ENCODE data around the gene KCNJ6. TPM values are rescaled to one million over a fixed set of nuclear protein-coding genes. Genes with fewer than 3 reads are reported as not detected.

The KCNJ6 gene
- total RNA-seq, 1 donor: 0.36 TPM

GRCh38 chr21:37601915-37602314, 314.3 kb downstream of the KCNJ6 start:
- no peaks in the 10 kb centered on the region for H3K36me3 ChIP-seq (ENCODE audit: insufficient read depth, low read length)
- DNase-seq (ENCODE audit: insufficient read length, low spot score, missing footprints): no peak
- H3K4me3 ChIP-seq (ENCODE audit: insufficient read depth, low read length): no peak overlapping the region
- no peak for TF ChIP-seq CTCF (IDR thresholded peaks at IDR 0.05; ENCODE audit: extremely low read depth, low read depth, low read length)
- H2AFZ ChIP-seq (ENCODE audit: low read length): no peak overlapping the region
- no peaks in the 10 kb centered on the region for H3K4me1 ChIP-seq (ENCODE audit: insufficient read depth, low read length)
- H4K20me1 ChIP-seq (ENCODE audit: insufficient read depth, low read length): no peaks in the 10 kb centered on the region
- no peak overlapping the region for H3K27ac ChIP-seq (ENCODE audit: low read depth, low read length)
- H3K27me3 ChIP-seq (ENCODE audit: insufficient read depth, low read length): peaks cover 25% of the 10 kb centered on the region
- no peak overlapping the region for H3K4me2 ChIP-seq (ENCODE audit: insufficient read depth, low read length)
- no peaks in the 10 kb centered on the region for H3K79me2 ChIP-seq (ENCODE audit: insufficient read depth, low read length)
- H3K9me3 ChIP-seq (ENCODE audit: low read depth, low read length): no peaks in the 10 kb centered on the region

GRCh38 chr21:37601027-37601426, 315.2 kb downstream of the KCNJ6 start:
- DNase-seq (ENCODE audit: insufficient read length, low spot score, missing footprints): no peak
- Histone ChIP-seq H3K27ac (ENCODE audit: low read depth, low read length) (no peak overlapping the region), H3K36me3 (ENCODE audit: insufficient read depth, low read length) (no peaks in the 10 kb centered on the region), H3K27me3 (ENCODE audit: insufficient read depth, low read length) (peaks cover 20% of the 10 kb centered on the region), H3K4me2 (ENCODE audit: insufficient read depth, low read length) (no peak overlapping the region), H4K20me1 (ENCODE audit: insufficient read depth, low read length) (no peaks in the 10 kb centered on the region), H3K4me1 (ENCODE audit: insufficient read depth, low read length) (no peaks in the 10 kb centered on the region), H3K79me2 (ENCODE audit: insufficient read depth, low read length) (no peaks in the 10 kb centered on the region), H2AFZ (ENCODE audit: low read length) (no peak overlapping the region), H3K9me3 (ENCODE audit: low read depth, low read length) (no peaks in the 10 kb centered on the region), H3K4me3 (ENCODE audit: insufficient read depth, low read length) (no peak overlapping the region)
- no peak for TF ChIP-seq CTCF (IDR thresholded peaks at IDR 0.05; ENCODE audit: extremely low read depth, low read depth, low read length)

- H4K20me1 ChIP-seq (ENCODE audit: insufficient read depth, low read length): no peaks in the 10 kb centered on the region
These were observed 320.3 kb downstream of the KCNJ6 start for GRCh38 chr21:37595944-37596343.

DNA sequence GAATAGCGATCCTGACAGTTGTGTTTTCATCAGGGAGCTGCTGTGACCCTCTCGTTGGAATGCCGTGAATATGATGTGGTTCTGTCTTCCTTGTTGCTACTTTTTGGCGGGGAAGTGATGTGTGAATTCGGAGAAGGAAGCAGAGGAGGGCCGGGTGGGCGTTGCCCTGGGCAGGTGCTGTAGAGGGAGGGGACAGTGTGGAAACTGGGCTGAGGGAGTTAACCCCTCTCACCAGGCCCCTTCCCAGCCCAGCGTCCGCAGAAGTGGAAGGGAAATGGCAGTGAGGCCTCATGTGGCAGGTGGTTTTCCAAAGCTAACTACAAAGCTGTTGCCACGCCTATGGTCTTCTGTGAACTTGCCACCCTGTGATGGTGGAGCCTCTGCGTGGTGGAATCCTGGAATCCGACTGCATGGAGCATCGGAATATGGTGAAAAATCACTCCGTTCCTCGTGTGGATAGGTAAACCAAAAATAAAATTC, 321.7 kb downstream of the KCNJ6 start:
- no peak overlapping the region for H2AFZ ChIP-seq (ENCODE audit: low read length)
- no peak for DNase-seq (ENCODE audit: insufficient read length, low spot score, missing footprints)
- H3K4me2 ChIP-seq (ENCODE audit: insufficient read depth, low read length): no peak overlapping the region
- H3K27ac ChIP-seq (ENCODE audit: low read depth, low read length): no peak overlapping the region
- H3K79me2 ChIP-seq (ENCODE audit: insufficient read depth, low read length): no peaks in the 10 kb centered on the region
- H3K9me3 ChIP-seq (ENCODE audit: low read depth, low read length): no peaks in the 10 kb centered on the region
- TF ChIP-seq CTCF (IDR thresholded peaks at IDR 0.05; ENCODE audit: extremely low read depth, low read depth, low read length): no peak
- H3K4me1 ChIP-seq (ENCODE audit: insufficient read depth, low read length): no peaks in the 10 kb centered on the region
- no peaks in the 10 kb centered on the region for H3K36me3 ChIP-seq (ENCODE audit: insufficient read depth, low read length)
- H3K27me3 ChIP-seq (ENCODE audit: insufficient read depth, low read length): peaks cover 14% of the 10 kb centered on the region
- H3K4me3 ChIP-seq (ENCODE audit: insufficient read depth, low read length): no peak overlapping the region
- no peaks in the 10 kb centered on the region for H4K20me1 ChIP-seq (ENCODE audit: insufficient read depth, low read length)

More at GRCh38 chr21:37595944-37596343, 320.3 kb downstream of the KCNJ6 start:
- no peak overlapping the region for H3K4me2 ChIP-seq (ENCODE audit: insufficient read depth, low read length)
- H3K36me3 ChIP-seq (ENCODE audit: insufficient read depth, low read length): no peaks in the 10 kb centered on the region
- H3K4me3 ChIP-seq (ENCODE audit: insufficient read depth, low read length): no peak overlapping the region
- no peak overlapping the region for H3K27ac ChIP-seq (ENCODE audit: low read depth, low read length)
- TF ChIP-seq CTCF (IDR thresholded peaks at IDR 0.05; ENCODE audit: extremely low read depth, low read depth, low read length): no peak
- no peak overlapping the region for H2AFZ ChIP-seq (ENCODE audit: low read length)
- no peak for DNase-seq (ENCODE audit: insufficient read length, low spot score, missing footprints)
- no peaks in the 10 kb centered on the region for H3K9me3 ChIP-seq (ENCODE audit: low read depth, low read length)
- H3K27me3 ChIP-seq (ENCODE audit: insufficient read depth, low read length): peaks cover 22% of the 10 kb centered on the region
- no peaks in the 10 kb centered on the region for H3K79me2 ChIP-seq (ENCODE audit: insufficient read depth, low read length)
- H3K4me1 ChIP-seq (ENCODE audit: insufficient read depth, low read length): no peaks in the 10 kb centered on the region
